Kidney epithelial cell (primary cell): ENCODE results near the gene PTPRT. TPM values are rescaled to one million over a fixed set of nuclear protein-coding genes. Genes with fewer than 3 reads are reported as not detected.

ENCODE experiments used
- DNase-seq: peaks from one replicate; pipeline ENCODE4 v3.0.0-alpha.2; 2010; ENCODE audit warnings: low read depth
- H3K27me3 ChIP-seq: 2 replicates; pipeline ENCODE4 v1.6.0; 2011; ENCODE audit warnings: low read length; ENCODE audit not compliant: control insufficient read depth, insufficient read depth
- H3K36me3 ChIP-seq: 2 replicates; pipeline ENCODE4 v1.5.1; 2011; ENCODE audit warnings: low read length; ENCODE audit not compliant: control insufficient read depth, insufficient read depth
- H3K4me3 ChIP-seq: 2 replicates; pipeline ENCODE4 v1.5.1; 2011; ENCODE audit warnings: low read depth, mild to moderate bottlenecking, control low read depth, low read length
- total RNA-seq: library from RNA; depleted of rRNA; stranded (reverse); fragments of >200 nt; gene quantifications from 2 replicates; pipeline ENCODE4 v1.2.3, GENCODE V29; 2015
- TF ChIP-seq, protein P1 (sequence below): IDR thresholded peaks from 2 replicates; pipeline ENCODE4 v1.5.1; 2011; ENCODE audit warnings: mild to moderate bottlenecking, moderate library complexity, low read length, control low read depth, inconsistent platforms; ENCODE audit not compliant: insufficient read depth, poor library complexity, severe bottlenecking

PTPRT gene
- total RNA-seq, 1 donor from 2014 or later: 0.25 TPM

DNA sequence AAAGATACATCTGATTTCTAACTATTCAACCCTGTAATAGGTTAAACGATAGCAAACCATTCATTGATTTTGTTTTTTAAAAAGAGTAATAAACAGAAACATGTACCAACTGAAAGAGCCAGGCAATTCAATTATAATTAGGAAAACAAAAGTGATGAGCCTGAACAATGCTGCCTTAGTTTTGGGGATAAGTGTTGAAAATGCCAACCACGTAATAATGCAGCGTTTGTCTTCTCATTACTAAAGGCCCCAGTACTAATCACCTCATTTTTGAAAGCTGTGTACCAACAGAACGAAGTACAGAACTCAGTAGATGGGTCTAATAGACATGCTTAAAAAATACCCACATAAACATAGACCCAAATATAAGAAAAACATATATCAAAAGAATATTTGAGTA, 907.9 kb downstream of the PTPRT start:
- TF ChIP-seq, protein P1, sequence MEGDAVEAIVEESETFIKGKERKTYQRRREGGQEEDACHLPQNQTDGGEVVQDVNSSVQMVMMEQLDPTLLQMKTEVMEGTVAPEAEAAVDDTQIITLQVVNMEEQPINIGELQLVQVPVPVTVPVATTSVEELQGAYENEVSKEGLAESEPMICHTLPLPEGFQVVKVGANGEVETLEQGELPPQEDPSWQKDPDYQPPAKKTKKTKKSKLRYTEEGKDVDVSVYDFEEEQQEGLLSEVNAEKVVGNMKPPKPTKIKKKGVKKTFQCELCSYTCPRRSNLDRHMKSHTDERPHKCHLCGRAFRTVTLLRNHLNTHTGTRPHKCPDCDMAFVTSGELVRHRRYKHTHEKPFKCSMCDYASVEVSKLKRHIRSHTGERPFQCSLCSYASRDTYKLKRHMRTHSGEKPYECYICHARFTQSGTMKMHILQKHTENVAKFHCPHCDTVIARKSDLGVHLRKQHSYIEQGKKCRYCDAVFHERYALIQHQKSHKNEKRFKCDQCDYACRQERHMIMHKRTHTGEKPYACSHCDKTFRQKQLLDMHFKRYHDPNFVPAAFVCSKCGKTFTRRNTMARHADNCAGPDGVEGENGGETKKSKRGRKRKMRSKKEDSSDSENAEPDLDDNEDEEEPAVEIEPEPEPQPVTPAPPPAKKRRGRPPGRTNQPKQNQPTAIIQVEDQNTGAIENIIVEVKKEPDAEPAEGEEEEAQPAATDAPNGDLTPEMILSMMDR: no peak
- no peak overlapping the region for H3K4me3 ChIP-seq
- H3K27me3 ChIP-seq: no peaks in the 10 kb centered on the region
- H3K36me3 ChIP-seq: no peaks in the 10 kb centered on the region
- no peak for DNase-seq

DNA sequence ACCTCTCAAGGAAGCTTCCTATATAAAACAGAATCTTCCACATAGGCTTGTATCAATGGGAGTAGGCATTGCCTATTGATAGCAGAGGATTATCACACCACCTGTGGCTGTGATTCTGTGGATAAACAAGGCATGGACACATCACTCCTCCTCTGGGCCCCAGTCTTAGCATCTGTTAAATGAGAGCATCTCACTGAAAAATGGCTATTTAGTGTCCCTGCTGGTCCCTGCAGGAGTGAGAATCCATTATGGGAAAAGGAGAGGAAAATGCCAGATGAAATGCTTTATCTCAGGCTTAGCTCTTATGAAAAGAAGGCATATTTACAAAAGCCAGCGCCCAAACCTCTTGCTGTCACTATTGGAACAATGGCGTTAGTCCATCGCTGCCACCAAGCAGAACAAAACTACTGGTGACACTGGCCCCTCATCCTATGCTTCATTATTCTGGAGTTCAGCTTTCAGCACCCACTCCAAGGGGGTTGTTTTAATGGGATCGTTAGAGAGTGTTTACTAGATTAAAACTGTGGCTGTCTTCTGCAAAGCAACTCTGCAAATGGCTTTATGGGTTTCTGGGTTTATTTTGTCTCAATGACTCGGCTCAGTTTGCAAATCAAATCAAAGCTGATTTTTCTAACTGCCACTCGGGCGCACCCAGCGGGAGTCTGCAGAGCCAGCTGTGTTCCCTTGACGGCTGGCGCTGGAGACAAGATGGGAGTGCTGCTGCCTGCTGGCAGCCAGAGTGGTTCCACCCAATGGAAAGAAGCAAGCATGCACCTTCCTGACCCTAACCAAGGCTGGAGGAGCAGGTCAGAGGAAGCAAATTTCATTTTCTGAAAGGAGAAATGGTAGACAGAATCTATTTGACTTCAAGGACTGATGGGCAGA, 912.7 kb downstream of the PTPRT start:
- no peaks in the 10 kb centered on the region for H3K36me3 ChIP-seq
- no peak overlapping the region for H3K4me3 ChIP-seq
- H3K27me3 ChIP-seq: no peaks in the 10 kb centered on the region
- TF ChIP-seq, protein P1: no peak
- no peak for DNase-seq

DNA sequence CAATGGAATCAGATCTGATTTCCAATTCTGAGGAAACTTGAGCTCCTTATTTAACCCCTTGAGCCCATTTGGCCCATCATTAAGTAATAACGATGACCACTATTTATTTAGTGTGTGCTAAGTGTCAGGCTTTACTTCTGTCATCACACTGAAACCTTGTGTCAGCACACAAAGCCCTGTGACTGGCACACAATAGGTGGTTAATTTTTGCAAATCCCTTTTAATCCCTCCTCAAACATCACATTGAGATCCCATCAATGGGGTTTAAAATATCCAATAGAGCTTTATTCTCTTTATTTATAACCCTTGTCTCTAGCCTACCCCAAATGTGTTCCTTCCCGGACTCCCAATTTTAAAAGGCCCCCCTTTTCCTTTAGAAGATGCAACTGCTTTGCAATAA, 914.7 kb downstream of the PTPRT start:
- no peaks in the 10 kb centered on the region for H3K36me3 ChIP-seq

DNA sequence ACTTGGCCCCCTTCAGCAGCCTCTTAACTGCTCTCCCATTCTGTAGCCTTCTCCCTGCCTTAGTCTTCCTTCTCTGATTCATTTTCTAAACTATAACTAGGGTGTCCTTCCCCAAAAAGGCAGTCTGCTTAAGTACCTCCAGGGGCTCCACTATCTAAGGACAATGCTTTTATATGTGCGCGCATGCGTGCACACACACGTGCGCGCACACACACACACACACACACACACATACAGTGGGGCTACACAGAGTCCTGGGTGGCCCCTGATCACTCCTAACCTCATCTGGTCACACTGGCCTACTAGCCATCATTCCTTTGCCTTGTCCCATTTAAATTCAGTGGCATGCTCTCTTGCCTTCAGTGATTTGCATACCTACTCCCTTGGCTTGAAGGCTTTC, 917.2 kb downstream of the PTPRT start:
- no peak for DNase-seq
- no peaks in the 10 kb centered on the region for H3K27me3 ChIP-seq
- TF ChIP-seq, protein P1: no peak
- no peaks in the 10 kb centered on the region for H3K36me3 ChIP-seq
- no peak overlapping the region for H3K4me3 ChIP-seq

More for the DNA sequence above, 914.7 kb downstream of the PTPRT start:
- DNase-seq: no peak
- TF ChIP-seq, protein P1: no peak
- H3K4me3 ChIP-seq: no peak overlapping the region
- H3K27me3 ChIP-seq: no peaks in the 10 kb centered on the region

DNA sequence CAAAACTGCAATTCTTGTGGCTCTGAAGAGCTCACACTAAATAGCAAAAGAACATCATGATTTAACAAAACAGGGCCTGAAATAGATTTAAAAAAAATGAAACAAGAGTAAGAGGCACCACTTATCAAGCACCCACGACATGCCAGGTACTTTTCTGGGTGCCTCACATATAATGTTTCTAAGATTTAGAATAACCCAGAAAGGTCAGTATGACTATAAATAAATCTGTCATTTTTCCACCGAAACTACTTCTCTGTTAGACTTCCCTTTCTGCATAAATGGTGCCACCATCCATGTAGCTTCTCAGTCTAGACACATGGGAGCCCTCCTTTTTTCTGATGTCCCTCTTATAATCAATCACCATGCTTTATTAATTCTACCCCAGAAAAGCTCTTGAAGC, 919.2 kb downstream of the PTPRT start:
- Histone ChIP-seq H3K36me3 (no peaks in the 10 kb centered on the region), H3K27me3 (no peaks in the 10 kb centered on the region), H3K4me3 (no peak overlapping the region)
- TF ChIP-seq, protein P1: no peak
- DNase-seq: no peak

DNA sequence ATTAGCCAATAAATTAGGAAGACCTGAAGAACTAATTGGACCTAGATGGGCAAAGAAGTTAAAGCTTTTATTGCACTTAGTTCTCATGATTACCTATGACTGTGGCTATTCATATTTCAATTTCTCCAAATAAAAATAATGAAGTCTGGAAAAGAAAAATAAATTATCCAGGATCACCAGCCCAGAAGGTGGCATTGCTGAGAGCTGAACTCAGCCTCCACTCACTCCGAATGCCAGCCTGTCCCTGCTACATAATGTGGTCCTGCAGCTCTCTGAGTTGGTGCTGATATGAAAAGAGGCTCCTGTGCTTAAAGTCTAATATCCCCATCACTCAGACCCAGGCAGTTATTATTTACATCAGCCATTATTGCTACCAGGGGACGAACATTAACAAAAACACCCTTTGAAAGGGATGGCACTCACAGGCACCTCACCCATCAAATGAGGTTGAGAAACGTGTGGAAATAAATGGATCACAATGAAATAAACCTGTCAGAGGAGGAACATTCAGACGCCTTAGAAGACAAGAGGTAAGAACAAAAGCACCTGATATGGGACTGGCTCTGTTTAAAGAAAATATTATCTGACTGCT, 921.8 kb downstream of the PTPRT start:
- H3K36me3 ChIP-seq: no peaks in the 10 kb centered on the region
- TF ChIP-seq, protein P1: no peak
- no peak for DNase-seq
- H3K27me3 ChIP-seq: no peaks in the 10 kb centered on the region
- no peak overlapping the region for H3K4me3 ChIP-seq
